K562 (cell line): ENCODE data around the gene ZNF408. TPM values are rescaled to one million over a fixed set of nuclear protein-coding genes. Genes with fewer than 3 reads are reported as not detected.

ENCODE experiments used
- ATAC-seq: fragments of 200-7000 bp; cut with Tn5 transposase; 3 replicates; pipeline ENCODE4 v1.9.1; 2020; ENCODE audit warnings: moderate library complexity
- BruUV-seq: library from RNA; stranded (reverse); fragments of 400-500 nt; replicated peaks from 2 replicates; lab custom pipeline; 2021; lab: Mats Ljungman, UMichigan
- CTCF ChIA-PET: fragments of 300-600 bp; formaldehyde crosslinking; extraction: SDS; loops from one replicate; lab custom pipeline; 2021; ENCODE audit warnings: low intra/inter-chr PET ratio; lab: Yijun Ruan, JAX
- POLR2A ChIA-PET: fragments of 300-600, 350-650 bp; sonication (Branson Sonifier 250); formaldehyde crosslinking; extraction: SDS; loops from one replicate; lab custom pipeline; 2021; ENCODE audit warnings: antibody characterized with exemption, inconsistent platforms; lab: Yijun Ruan, JAX
- DNase-seq, 4 experiments: peaks; one replicate each; pipeline versions ENCODE4 v3.0.0 to v3.0.0-alpha.2; 2011 to 2018; ENCODE audit warnings: low spot score in 3 of 4, mixed read lengths in 3 of 4; ENCODE audit errors: extremely low read depth in 1 of 4
- FAIRE-seq: peaks from 2 replicates; lab custom pipeline; 2011; peaks lifted over from hg19 to GRCh38; lab: Jason Lieb, UNC
- H2AFZ ChIP-seq: 2 replicates; pipeline ENCODE4 v1.6.0; 2011; ENCODE audit warnings: low read depth, low read length, control low read depth, inconsistent platforms
- H3K27ac ChIP-seq: fragments of 200-600 bp; 3 replicates; pipeline ENCODE4 v1.8.0; 2011; ENCODE audit warnings: low read depth, mild to moderate bottlenecking, control low read depth, inconsistent platforms, low read length, moderate library complexity, mixed read lengths; ENCODE audit errors: extremely low read depth
- H3K27me3 ChIP-seq, 2 experiments: fragments of 300-600 bp in 1 of 2; 2 replicates in 1 of 2; 3 replicates in 1 of 2; pipeline versions ENCODE4 v1.6.0 to v1.8.0; 2011; ENCODE audit warnings: inconsistent platforms in 2 of 2, low read length in 2 of 2, mild to moderate bottlenecking in 1 of 2, mixed read lengths in 1 of 2, moderate library complexity in 1 of 2; ENCODE audit not compliant: control insufficient read depth in 2 of 2, insufficient read depth in 2 of 2
- H3K36me3 ChIP-seq: fragments of 300-600 bp; 3 replicates; pipeline ENCODE4 v1.8.0; 2011; ENCODE audit warnings: mild to moderate bottlenecking, low read length, inconsistent platforms; ENCODE audit not compliant: control insufficient read depth, insufficient read depth
- H3K4me1 ChIP-seq, 2 experiments: fragments of 200-600 bp in 1 of 2; replicated peaks in 1 of 2; 2 replicates in 1 of 2; 3 replicates in 1 of 2; pipeline versions ENCODE4 v1.5.1 to v1.8.0; 2011; ENCODE audit warnings: inconsistent platforms in 2 of 2, low read length in 2 of 2, mild to moderate bottlenecking in 1 of 2, mixed read lengths in 1 of 2, moderate library complexity in 1 of 2; ENCODE audit not compliant: control insufficient read depth in 2 of 2, insufficient read depth in 2 of 2
- H3K4me2 ChIP-seq: 2 replicates; pipeline ENCODE4 v1.6.1; 2011; ENCODE audit warnings: low read length, control low read depth, inconsistent platforms, mixed read lengths; ENCODE audit not compliant: insufficient read depth
- H3K4me3 ChIP-seq: fragments of 200-600 bp; sonication (generic), shearing (Covaris generic); 2 replicates; pipeline ENCODE4 v1.5.1; 2016; ENCODE audit warnings: control low read depth, inconsistent platforms
- H3K79me2 ChIP-seq: fragments of 200-600 bp; 3 replicates; pipeline ENCODE4 v1.8.0; 2011; ENCODE audit warnings: low read length, inconsistent platforms; ENCODE audit not compliant: control insufficient read depth, insufficient read depth
- H3K9ac ChIP-seq, 2 experiments: 2 replicates each; pipeline versions ENCODE4 v1.6.0 to v1.6.1; 2011; ENCODE audit warnings: low read depth in 2 of 2, low read length in 2 of 2, control low read depth in 1 of 2, inconsistent platforms in 1 of 2, mild to moderate bottlenecking in 1 of 2, mixed read lengths in 1 of 2; ENCODE audit not compliant: insufficient read depth in 1 of 2
- H3K9me1 ChIP-seq: one replicate; pipeline ENCODE4 v1.6.0; 2011; ENCODE audit warnings: inconsistent platforms, mild to moderate bottlenecking, low read length, moderate library complexity; ENCODE audit not compliant: control insufficient read depth, insufficient read depth
- H3K9me3 ChIP-seq: replicated peaks from 2 replicates; pipeline ENCODE4 v1.5.1; 2011; ENCODE audit warnings: low read depth, low read length, inconsistent platforms; ENCODE audit not compliant: control insufficient read depth, insufficient read depth
- H4K20me1 ChIP-seq: replicated peaks from 2 replicates; pipeline ENCODE4 v1.6.1; 2011; ENCODE audit warnings: low read length, inconsistent platforms, mixed read lengths; ENCODE audit not compliant: control insufficient read depth, insufficient read depth
- ELF2 ChIP-seq: fragments of 250-450 bp; sonication (Bioruptor Pico); IDR thresholded peaks from 2 replicates; pipeline ENCODE4 v1.5.0; 2021; ENCODE audit warnings: mild to moderate bottlenecking
- HLTF ChIP-seq: fragments of 450-650 bp; IDR thresholded peaks from 2 replicates; pipeline ENCODE4 v1.6.1; 2016
- PTTG1 ChIP-seq: fragments of 450-650 bp; IDR thresholded peaks from 2 replicates; pipeline ENCODE4 v1.6.1; 2016; ENCODE audit warnings: low read depth, mild to moderate bottlenecking, missing genetic modification characterization, missing compliant biosample characterization
- SAFB ChIP-seq: fragments of 200-400 bp; formaldehyde crosslinking; IDR thresholded peaks from 2 replicates; pipeline ENCODE4 v1.6.1; 2017; ENCODE audit warnings: low read depth, low read length, borderline replicate concordance
- SNIP1 ChIP-seq: fragments of 450-650 bp; IDR thresholded peaks from 2 replicates; pipeline ENCODE4 v1.7.1; 2017; ENCODE audit warnings: low read depth, mild to moderate bottlenecking
- TCFL5 ChIP-seq: fragments of 250-450 bp; sonication (Bioruptor Pico); conservative IDR thresholded peaks from 2 replicates; pipeline ENCODE4 v1.6.1; 2021; ENCODE audit warnings: mild to moderate bottlenecking, moderate library complexity, matching md5 sums
- WGBS: fragments of 100-300 bp; shearing (Covaris generic); methylation state at CpG from one replicate; pipeline ENCODE4 v1.1.6; 2016; ENCODE audit warnings: low coverage, mixed read lengths; ENCODE audit not compliant: insufficient coverage; ENCODE audit errors: missing lambda C conversion rate; 5-methylcytosine and 5-hydroxymethylcytosine counted together
- in situ Hi-C: fragments of 300-500 bp; cut with MboI; formaldehyde crosslinking; loops from 4 replicates; pipeline ENCODE4 v1.15.0; 2018; ENCODE audit warnings: inconsistent platforms, mixed read lengths
- intact Hi-C: fragments of 100-400 bp; cut with micrococcal nuclease; formaldehyde crosslinking; loops from 2 replicates; pipeline ENCODE4 v1.14.2; 2022
- polyA plus RNA-seq, 8 experiments: library from polyadenylated mRNA; depleted of rRNA in 4 of 8; stranded (reverse) in 5 of 8; unstranded in 3 of 8; fragments of >200 nt; fragmentation: Nextera tagmentation in 2 of 8; fragmentation: Illumina TruSeq in 1 of 8; extraction: Ambion mirVana in 2 of 8; extraction: Trizol in 1 of 8; gene quantifications; 2 replicates each; pipeline versions ENCODE4 v1.2.1 to v1.2.3, GENCODE V29; 2011 to 2014; ENCODE audit warnings: inconsistent platforms in 1 of 8, missing spikeins in 1 of 8
- total RNA-seq, 7 experiments: library from RNA; depleted of rRNA in 6 of 7; stranded (reverse); fragments of >200 nt in 6 of 7; fragmentation: Illumina TruSeq in 2 of 7; extraction: Trizol in 2 of 7; gene quantifications; 2 replicates each; pipeline versions ENCODE4 v1.2.1 to v1.2.3, GENCODE V29; 2011 to 2021; ENCODE audit warnings: low replicate concordance in 1 of 7
- TF ChIP-seq, protein P1 (sequence below): sonication (generic); formaldehyde crosslinking; IDR thresholded peaks from 2 replicates; pipeline ENCODE4 v1.8.1; 2023; ENCODE audit warnings: missing genetic modification reagents, mild to moderate bottlenecking, borderline replicate concordance

The ZNF408 gene
- total and polyA plus RNA-seq, 9 of the 15 experiments (the other 6 are each of a cell fraction or from before 2014, with no cell fraction given) = 0.15 to 18.4 (median 7.4) TPM

DNA sequence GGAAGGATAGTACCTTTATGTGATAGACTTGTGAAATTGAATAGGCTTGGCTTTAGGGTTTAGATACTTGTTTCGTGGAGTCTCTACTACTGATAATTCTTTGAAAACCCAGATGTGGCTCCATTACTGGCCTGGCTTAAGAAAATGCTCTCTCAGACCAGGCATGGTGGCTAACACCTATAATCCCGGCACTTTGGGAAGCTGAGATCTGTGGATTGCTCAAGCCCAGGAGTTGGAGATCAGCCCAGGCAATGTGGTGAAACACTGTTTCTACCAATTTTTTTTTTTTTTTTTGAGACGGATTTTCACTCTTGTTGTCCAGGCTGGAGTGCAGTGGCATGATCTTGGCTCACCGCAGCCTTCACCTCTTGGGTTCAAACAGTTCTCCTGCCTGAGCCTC, 42.6 kb upstream of the ZNF408 start:
- H3K4me1 ChIP-seq = peaks cover 0 to under 1% of the 10 kb centered on the region in 2 experiments; a peak in 2 of 5 replicates
- peaks cover 56% of the 10 kb centered on the region for H3K36me3 ChIP-seq
- WGBS = 85% methylated on average over 4 of the region's 4 CpGs
- POLR2A ChIA-PET = interaction anchor here (0.7 kb wide), 1 partner anchor 9 kb away, joined by 3 read pairs; no protein-coding TSS in a partner anchor
- H3K4me3 ChIP-seq = no peak overlapping the region
- ATAC-seq (no peak), DNase-seq (no peak)
- intact Hi-C loops = no loop called here
- no peaks in the 10 kb centered on the region for H4K20me1 ChIP-seq
- no peak overlapping the region for H2AFZ ChIP-seq
- H3K9me1 ChIP-seq = no peaks in the 10 kb centered on the region
- H3K9me3 ChIP-seq = no peaks in the 10 kb centered on the region
- H3K4me2 ChIP-seq = no peak overlapping the region
- no peak for TF ChIP-seq TCFL5 (CRISPR knock-in tag)
- no peak for TF ChIP-seq ELF2 (CRISPR knock-in tag)
- TF ChIP-seq, protein P1, sequence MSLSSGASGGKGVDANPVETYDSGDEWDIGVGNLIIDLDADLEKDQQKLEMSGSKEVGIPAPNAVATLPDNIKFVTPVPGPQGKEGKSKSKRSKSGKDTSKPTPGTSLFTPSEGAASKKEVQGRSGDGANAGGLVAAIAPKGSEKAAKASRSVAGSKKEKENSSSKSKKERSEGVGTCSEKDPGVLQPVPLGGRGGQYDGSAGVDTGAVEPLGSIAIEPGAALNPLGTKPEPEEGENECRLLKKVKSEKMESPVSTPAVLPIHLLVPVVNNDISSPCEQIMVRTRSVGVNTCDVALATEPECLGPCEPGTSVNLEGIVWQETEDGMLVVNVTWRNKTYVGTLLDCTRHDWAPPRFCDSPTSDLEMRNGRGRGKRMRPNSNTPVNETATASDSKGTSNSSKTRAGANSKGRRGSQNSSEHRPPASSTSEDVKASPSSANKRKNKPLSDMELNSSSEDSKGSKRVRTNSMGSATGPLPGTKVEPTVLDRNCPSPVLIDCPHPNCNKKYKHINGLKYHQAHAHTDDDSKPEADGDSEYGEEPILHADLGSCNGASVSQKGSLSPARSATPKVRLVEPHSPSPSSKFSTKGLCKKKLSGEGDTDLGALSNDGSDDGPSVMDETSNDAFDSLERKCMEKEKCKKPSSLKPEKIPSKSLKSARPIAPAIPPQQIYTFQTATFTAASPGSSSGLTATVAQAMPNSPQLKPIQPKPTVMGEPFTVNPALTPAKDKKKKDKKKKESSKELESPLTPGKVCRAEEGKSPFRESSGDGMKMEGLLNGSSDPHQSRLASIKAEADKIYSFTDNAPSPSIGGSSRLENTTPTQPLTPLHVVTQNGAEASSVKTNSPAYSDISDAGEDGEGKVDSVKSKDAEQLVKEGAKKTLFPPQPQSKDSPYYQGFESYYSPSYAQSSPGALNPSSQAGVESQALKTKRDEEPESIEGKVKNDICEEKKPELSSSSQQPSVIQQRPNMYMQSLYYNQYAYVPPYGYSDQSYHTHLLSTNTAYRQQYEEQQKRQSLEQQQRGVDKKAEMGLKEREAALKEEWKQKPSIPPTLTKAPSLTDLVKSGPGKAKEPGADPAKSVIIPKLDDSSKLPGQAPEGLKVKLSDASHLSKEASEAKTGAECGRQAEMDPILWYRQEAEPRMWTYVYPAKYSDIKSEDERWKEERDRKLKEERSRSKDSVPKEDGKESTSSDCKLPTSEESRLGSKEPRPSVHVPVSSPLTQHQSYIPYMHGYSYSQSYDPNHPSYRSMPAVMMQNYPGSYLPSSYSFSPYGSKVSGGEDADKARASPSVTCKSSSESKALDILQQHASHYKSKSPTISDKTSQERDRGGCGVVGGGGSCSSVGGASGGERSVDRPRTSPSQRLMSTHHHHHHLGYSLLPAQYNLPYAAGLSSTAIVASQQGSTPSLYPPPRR (CRISPR knock-in tag) = no peak
- TF ChIP-seq SAFB = no peak
- TF ChIP-seq SNIP1 = no peak
- TF ChIP-seq HLTF = no peak
- TF ChIP-seq PTTG1 (tag) = no peak
- TF ChIP-seq, all 486 proteins: peak for 0
- CTCF ChIA-PET = no interaction called here
- in situ Hi-C loops = no loop called here
- Histone ChIP-seq H3K79me2 (no peaks in the 10 kb centered on the region), H3K9ac (no peak overlapping the region), H3K27me3 (no peaks in the 10 kb centered on the region), H3K27ac (no peak overlapping the region)
- no peak for FAIRE-seq
- no TSS peak for BruUV-seq
